ENCODE results near the gene LCP2.

DNA sequence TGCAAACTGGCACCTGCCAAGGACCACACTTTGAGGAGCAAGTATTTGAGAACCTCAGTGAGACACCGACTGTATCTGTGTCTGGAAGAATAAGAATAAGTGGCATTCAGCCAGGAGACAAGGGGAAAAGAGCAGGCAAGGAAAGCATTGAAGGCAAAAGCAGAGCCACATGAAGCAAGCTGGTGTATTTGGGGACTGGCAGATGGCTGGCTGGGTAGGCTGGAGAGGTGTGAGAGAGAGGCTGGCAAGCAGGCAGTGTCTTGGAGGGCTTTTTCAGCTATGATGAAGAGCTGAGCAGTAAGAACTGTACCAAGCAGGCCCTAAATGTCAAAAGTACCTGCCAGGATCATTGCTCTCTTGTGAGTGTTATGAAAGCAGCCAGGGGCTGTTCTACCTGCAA lies 78.9 kb downstream of the LCP2 start:
- TF ChIP-seq, protein P1, sequence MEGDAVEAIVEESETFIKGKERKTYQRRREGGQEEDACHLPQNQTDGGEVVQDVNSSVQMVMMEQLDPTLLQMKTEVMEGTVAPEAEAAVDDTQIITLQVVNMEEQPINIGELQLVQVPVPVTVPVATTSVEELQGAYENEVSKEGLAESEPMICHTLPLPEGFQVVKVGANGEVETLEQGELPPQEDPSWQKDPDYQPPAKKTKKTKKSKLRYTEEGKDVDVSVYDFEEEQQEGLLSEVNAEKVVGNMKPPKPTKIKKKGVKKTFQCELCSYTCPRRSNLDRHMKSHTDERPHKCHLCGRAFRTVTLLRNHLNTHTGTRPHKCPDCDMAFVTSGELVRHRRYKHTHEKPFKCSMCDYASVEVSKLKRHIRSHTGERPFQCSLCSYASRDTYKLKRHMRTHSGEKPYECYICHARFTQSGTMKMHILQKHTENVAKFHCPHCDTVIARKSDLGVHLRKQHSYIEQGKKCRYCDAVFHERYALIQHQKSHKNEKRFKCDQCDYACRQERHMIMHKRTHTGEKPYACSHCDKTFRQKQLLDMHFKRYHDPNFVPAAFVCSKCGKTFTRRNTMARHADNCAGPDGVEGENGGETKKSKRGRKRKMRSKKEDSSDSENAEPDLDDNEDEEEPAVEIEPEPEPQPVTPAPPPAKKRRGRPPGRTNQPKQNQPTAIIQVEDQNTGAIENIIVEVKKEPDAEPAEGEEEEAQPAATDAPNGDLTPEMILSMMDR (IDR thresholded peaks at IDR 0.05): no peak
- TF ChIP-seq POLR2A (IDR thresholded peaks at IDR 0.05): no peak
